GM23338 (cell line): Measurements from ENCODE around the gene CIITA.

Experiments used
- CREB1 ChIP-seq: fragments of 250-450 bp; sonication (Bioruptor Pico); IDR thresholded peaks from 2 replicates; pipeline ENCODE4 v1.5.0; 2020; ENCODE audit warnings: low read depth, mild to moderate bottlenecking, moderate library complexity
- EZH2 ChIP-seq: fragments of 200-600 bp; sonication (generic); IDR thresholded peaks from one replicate; pipeline ENCODE4 v1.8.0; 2017; ENCODE audit warnings: antibody characterized with exemption, mild to moderate bottlenecking, low read depth; ENCODE audit not compliant: unreplicated experiment
- EZH2phosphoT487 ChIP-seq: fragments of 200-600 bp; sonication (generic); IDR thresholded peaks from one replicate; pipeline ENCODE4 v1.8.1; 2018; ENCODE audit warnings: antibody characterized with exemption; ENCODE audit not compliant: unreplicated experiment
- JUNB ChIP-seq: IDR thresholded peaks from one replicate; pipeline ENCODE4 v1.6.1; 2016; ENCODE audit warnings: antibody characterized with exemption; ENCODE audit not compliant: unreplicated experiment
- NANOG ChIP-seq: IDR thresholded peaks from 2 replicates; pipeline ENCODE4 v1.6.1; 2016; ENCODE audit warnings: antibody characterized with exemption, borderline replicate concordance
- POLR2AphosphoS5 ChIP-seq: IDR thresholded peaks from 2 replicates; pipeline ENCODE4 v1.6.1; 2016; ENCODE audit warnings: antibody characterized with exemption, low read depth
- STAT1 ChIP-seq: IDR thresholded peaks from one replicate; pipeline ENCODE4 v1.6.1; 2016; ENCODE audit warnings: antibody characterized with exemption; ENCODE audit not compliant: unreplicated experiment
- ZNF114 ChIP-seq: fragments of 250-450 bp; sonication (Bioruptor Pico); IDR thresholded peaks from 2 replicates; pipeline ENCODE4 v1.5.0; 2020; ENCODE audit warnings: mild to moderate bottlenecking, moderate library complexity
- ZNF331 ChIP-seq: fragments of 250-450 bp; sonication (Bioruptor Pico); IDR thresholded peaks from 2 replicates; pipeline ENCODE4 v1.5.0; 2020; ENCODE audit warnings: low read depth, mild to moderate bottlenecking, moderate library complexity
- TF ChIP-seq, protein P1 (sequence below), 2 experiments: fragments of 200-600 bp in 1 of 2; sonication (generic) in 1 of 2; conservative IDR thresholded peaks; 2 replicates each; pipeline versions ENCODE4 v1.5.1 to v1.6.1; 2016 to 2017; ENCODE audit warnings: antibody characterized with exemption in 2 of 2, low read depth in 2 of 2, mild to moderate bottlenecking in 2 of 2, moderate library complexity in 1 of 2
- TF ChIP-seq, protein P2 (sequence below): IDR thresholded peaks from one replicate; pipeline ENCODE4 v1.6.1; 2018; ENCODE audit warnings: antibody characterized with exemption; ENCODE audit not compliant: unreplicated experiment
- TF ChIP-seq, protein P3 (sequence below): IDR thresholded peaks from 2 replicates; pipeline ENCODE4 v1.6.1; 2016; ENCODE audit warnings: antibody characterized with exemption
- TF ChIP-seq, protein P4 (sequence below): fragments of 250-450 bp; sonication (Bioruptor Pico); IDR thresholded peaks from 2 replicates; pipeline ENCODE4 v1.5.0; 2020; ENCODE audit warnings: mild to moderate bottlenecking, moderate library complexity

DNA sequence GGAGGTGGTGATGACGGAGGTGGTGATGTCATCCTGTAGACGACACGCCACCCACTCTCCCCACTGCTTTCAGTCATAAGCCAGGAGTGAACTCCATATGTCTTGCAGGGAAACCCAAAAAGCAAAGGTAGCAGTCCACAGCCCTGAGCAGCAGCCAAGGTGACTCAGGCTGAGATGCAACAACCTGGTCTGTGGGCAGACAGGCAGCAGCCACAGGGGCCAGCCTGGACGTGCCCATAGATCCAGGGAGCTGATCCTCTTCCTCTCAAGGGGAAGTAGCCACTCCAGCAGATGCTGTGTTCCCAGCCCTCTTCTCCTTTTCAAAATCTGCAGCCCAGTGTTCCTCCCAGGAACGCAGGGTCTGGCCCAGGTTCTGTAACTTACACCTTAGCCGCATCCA lies 17.3 kb upstream of the CIITA start:
- TF ChIP-seq, protein P1, sequence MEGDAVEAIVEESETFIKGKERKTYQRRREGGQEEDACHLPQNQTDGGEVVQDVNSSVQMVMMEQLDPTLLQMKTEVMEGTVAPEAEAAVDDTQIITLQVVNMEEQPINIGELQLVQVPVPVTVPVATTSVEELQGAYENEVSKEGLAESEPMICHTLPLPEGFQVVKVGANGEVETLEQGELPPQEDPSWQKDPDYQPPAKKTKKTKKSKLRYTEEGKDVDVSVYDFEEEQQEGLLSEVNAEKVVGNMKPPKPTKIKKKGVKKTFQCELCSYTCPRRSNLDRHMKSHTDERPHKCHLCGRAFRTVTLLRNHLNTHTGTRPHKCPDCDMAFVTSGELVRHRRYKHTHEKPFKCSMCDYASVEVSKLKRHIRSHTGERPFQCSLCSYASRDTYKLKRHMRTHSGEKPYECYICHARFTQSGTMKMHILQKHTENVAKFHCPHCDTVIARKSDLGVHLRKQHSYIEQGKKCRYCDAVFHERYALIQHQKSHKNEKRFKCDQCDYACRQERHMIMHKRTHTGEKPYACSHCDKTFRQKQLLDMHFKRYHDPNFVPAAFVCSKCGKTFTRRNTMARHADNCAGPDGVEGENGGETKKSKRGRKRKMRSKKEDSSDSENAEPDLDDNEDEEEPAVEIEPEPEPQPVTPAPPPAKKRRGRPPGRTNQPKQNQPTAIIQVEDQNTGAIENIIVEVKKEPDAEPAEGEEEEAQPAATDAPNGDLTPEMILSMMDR (conservative IDR thresholded peaks at IDR 0.05; ENCODE audit: low read depth in 2 of 2) = no peak
- TF ChIP-seq, protein P2, sequence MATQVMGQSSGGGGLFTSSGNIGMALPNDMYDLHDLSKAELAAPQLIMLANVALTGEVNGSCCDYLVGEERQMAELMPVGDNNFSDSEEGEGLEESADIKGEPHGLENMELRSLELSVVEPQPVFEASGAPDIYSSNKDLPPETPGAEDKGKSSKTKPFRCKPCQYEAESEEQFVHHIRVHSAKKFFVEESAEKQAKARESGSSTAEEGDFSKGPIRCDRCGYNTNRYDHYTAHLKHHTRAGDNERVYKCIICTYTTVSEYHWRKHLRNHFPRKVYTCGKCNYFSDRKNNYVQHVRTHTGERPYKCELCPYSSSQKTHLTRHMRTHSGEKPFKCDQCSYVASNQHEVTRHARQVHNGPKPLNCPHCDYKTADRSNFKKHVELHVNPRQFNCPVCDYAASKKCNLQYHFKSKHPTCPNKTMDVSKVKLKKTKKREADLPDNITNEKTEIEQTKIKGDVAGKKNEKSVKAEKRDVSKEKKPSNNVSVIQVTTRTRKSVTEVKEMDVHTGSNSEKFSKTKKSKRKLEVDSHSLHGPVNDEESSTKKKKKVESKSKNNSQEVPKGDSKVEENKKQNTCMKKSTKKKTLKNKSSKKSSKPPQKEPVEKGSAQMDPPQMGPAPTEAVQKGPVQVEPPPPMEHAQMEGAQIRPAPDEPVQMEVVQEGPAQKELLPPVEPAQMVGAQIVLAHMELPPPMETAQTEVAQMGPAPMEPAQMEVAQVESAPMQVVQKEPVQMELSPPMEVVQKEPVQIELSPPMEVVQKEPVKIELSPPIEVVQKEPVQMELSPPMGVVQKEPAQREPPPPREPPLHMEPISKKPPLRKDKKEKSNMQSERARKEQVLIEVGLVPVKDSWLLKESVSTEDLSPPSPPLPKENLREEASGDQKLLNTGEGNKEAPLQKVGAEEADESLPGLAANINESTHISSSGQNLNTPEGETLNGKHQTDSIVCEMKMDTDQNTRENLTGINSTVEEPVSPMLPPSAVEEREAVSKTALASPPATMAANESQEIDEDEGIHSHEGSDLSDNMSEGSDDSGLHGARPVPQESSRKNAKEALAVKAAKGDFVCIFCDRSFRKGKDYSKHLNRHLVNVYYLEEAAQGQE = no peak
- TF ChIP-seq CREB1 (CRISPR knock-in tag) = no peak
- no peak for TF ChIP-seq JUNB
- no peak for TF ChIP-seq ZNF331 (CRISPR knock-in tag)
- TF ChIP-seq POLR2AphosphoS5 = no peak
- TF ChIP-seq EZH2phosphoT487 = no peak
- no peak for TF ChIP-seq NANOG
- no peak for TF ChIP-seq EZH2
- TF ChIP-seq STAT1 = no peak
- TF ChIP-seq, protein P3, sequence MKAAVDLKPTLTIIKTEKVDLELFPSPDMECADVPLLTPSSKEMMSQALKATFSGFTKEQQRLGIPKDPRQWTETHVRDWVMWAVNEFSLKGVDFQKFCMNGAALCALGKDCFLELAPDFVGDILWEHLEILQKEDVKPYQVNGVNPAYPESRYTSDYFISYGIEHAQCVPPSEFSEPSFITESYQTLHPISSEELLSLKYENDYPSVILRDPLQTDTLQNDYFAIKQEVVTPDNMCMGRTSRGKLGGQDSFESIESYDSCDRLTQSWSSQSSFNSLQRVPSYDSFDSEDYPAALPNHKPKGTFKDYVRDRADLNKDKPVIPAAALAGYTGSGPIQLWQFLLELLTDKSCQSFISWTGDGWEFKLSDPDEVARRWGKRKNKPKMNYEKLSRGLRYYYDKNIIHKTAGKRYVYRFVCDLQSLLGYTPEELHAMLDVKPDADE = no peak
- TF ChIP-seq ZNF114 (CRISPR knock-in tag) = no peak
- TF ChIP-seq, protein P4, sequence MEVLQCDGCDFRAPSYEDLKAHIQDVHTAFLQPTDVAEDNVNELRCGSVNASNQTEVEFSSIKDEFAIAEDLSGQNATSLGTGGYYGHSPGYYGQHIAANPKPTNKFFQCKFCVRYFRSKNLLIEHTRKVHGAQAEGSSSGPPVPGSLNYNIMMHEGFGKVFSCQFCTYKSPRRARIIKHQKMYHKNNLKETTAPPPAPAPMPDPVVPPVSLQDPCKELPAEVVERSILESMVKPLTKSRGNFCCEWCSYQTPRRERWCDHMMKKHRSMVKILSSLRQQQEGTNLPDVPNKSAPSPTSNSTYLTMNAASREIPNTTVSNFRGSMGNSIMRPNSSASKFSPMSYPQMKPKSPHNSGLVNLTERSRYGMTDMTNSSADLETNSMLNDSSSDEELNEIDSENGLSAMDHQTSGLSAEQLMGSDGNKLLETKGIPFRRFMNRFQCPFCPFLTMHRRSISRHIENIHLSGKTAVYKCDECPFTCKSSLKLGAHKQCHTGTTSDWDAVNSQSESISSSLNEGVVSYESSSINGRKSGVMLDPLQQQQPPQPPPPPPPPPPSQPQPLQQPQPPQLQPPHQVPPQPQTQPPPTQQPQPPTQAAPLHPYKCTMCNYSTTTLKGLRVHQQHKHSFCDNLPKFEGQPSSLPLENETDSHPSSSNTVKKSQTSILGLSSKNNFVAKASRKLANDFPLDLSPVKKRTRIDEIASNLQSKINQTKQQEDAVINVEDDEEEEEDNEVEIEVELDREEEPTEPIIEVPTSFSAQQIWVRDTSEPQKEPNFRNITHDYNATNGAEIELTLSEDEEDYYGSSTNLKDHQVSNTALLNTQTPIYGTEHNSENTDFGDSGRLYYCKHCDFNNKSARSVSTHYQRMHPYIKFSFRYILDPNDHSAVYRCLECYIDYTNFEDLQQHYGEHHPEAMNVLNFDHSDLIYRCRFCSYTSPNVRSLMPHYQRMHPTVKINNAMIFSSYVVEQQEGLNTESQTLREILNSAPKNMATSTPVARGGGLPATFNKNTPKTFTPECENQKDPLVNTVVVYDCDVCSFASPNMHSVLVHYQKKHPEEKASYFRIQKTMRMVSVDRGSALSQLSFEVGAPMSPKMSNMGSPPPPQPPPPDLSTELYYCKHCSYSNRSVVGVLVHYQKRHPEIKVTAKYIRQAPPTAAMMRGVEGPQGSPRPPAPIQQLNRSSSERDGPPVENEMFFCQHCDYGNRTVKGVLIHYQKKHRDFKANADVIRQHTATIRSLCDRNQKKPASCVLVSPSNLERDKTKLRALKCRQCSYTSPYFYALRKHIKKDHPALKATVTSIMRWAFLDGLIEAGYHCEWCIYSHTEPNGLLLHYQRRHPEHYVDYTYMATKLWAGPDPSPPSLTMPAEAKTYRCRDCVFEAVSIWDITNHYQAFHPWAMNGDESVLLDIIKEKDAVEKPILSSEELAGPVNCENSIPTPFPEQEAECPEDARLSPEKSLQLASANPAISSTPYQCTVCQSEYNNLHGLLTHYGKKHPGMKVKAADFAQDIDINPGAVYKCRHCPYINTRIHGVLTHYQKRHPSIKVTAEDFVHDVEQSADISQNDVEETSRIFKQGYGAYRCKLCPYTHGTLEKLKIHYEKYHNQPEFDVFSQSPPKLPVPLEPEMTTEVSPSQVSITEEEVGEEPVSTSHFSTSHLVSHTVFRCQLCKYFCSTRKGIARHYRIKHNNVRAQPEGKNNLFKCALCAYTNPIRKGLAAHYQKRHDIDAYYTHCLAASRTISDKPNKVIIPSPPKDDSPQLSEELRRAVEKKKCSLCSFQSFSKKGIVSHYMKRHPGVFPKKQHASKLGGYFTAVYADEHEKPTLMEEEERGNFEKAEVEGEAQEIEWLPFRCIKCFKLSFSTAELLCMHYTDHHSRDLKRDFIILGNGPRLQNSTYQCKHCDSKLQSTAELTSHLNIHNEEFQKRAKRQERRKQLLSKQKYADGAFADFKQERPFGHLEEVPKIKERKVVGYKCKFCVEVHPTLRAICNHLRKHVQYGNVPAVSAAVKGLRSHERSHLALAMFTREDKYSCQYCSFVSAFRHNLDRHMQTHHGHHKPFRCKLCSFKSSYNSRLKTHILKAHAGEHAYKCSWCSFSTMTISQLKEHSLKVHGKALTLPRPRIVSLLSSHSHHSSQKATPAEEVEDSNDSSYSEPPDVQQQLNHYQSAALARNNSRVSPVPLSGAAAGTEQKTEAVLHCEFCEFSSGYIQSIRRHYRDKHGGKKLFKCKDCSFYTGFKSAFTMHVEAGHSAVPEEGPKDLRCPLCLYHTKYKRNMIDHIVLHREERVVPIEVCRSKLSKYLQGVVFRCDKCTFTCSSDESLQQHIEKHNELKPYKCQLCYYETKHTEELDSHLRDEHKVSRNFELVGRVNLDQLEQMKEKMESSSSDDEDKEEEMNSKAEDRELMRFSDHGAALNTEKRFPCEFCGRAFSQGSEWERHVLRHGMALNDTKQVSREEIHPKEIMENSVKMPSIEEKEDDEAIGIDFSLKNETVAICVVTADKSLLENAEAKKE (CRISPR knock-in tag) = no peak
